CD4-positive, alpha-beta T cell treated with Interleukin-10 for 1 hour (primary cell): Measurements from ENCODE around the gene NEUROD2.

Source experiments
- DNase-seq: peaks from one replicate; pipeline ENCODE4 v3.0.0-alpha.2; 2020

NEUROD2 gene

GRCh38 chr17:39607851-39608130 lies at the start of gene NEUROD2:
NEUROD2 (minus strand) TSS chr17:39607920; CDS start chr17:39606599, 1,321 bp downstream.
- no peak for DNase-seq

- no peak for DNase-seq
Measured at GRCh38 chr17:39655105-39655504, 47.4 kb upstream of the NEUROD2 start.

DNA sequence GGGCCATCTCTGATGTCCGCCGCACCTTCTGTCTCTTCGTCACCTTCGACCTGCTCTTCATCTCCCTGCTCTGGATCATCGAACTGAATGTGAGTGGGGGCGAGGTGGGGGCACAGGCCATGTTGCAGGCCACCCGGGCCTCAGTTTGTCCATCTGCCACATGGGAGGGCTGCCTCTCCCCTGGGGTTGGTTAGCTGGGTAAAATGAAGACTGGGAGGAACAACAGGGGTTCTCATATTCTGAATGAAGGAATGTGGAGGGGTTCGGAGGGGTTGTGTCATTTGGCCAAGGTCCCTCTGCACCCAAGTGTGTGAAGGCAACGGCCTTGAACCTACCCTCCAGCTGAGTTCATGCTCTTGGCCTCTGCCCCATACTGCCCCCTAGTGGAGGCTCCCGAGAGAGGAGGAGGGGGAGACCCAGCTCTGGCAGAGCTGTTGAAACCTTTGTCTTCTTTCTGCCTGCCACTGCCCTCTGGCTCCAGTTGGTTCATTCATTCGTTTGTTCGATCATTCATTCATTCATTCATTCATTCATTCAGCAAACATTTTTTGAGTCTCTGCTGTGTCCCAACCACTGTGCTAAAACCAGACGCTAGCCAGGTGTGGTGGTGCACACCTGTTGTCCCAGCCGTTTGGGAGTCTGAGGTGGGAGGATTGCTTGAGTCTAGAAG lies 46.1 kb upstream of the NEUROD2 start:
- DNase-seq: peak; percentile 82

DNA sequence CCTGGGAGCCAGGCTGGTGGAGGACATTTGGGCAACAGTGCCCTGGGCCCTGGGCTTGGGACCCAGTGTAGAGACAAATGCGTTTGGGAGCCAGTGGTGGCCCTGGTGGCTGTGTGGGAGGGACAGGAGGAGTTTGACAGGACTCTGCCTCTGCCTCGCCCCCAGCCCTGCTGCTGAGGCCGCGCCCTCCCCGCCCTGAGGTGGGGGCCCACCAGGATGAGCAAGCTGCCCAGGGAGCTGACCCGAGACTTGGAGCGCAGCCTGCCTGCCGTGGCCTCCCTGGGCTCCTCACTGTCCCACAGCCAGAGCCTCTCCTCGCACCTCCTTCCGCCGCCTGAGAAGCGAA lies 45.6 kb upstream of the NEUROD2 start:
- no peak for DNase-seq

DNA sequence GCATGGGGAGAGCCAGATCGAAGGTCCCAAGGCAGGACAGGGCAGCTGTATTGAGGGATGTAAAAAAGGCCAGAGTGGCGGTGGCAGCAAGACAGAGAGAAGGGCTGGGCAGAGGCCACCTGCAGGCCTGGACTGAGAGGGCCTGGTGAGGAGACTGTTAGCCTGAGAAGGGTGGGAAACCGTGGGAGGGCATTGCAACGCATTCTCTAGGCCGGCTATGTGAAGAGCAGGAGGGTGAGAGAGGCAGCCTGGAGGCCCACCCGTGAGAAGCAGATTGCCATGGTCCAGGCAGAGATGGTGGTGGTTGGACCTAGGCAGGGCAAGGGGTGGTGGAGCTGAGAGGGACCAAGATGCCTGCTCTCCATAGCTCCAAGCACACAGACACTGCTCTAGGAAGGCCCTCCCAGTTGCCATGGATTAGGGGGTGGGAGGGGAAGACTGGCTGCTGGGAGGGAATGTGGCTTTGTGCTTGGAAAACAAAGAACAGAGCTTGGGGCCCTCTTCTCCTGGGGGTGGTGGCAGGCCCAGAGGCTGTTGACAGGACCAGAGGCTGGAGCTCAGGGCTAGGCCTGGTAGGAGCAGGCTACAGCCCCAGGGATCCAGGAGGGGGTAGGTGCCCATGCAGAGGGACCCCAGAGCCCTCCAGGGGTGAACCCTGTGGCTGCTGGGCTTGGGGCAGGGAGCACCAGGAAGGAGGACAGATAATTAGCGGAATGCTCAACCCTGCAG lies 45.0 kb upstream of the NEUROD2 start:
- no peak for DNase-seq

DNA sequence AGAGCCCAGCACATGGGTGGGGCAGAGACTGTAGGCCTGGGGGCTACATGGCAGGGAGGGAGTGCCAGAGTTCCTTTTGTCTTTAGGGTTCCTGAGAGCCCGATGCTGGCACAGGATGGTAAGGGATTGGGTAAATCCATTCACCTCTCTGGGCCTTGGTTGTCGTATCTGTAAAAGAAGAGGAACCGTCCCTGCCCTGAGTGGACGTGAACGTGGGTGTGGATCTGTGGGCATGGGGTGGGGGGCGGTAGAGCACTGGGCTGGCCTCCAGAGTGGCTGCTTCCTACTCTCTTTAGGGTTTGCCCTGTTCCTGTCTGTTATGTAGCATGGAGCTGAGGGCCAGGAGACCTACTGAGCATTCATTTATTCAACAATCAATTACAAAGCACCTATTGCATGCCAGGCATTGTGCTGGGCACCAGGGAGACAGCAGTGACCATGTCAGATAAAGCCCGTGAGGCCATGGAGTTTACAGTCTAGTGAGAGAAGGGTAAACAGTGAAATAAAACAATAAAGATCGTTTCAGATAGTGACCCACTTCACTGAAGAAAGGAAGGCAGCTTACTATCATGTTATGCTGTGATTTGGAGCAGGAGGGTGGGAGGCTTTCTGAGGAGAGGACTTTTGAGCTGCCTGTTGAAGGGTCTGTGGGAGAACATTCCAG lies 44.3 kb upstream of the NEUROD2 start:
- no peak for DNase-seq

GRCh38 chr17:39650121-39650579 lies 42.4 kb upstream of the NEUROD2 start:
- DNase-seq: no peak

GRCh38 chr17:39648616-39649366 lies 41.1 kb upstream of the NEUROD2 start:
- no peak for DNase-seq

DNA sequence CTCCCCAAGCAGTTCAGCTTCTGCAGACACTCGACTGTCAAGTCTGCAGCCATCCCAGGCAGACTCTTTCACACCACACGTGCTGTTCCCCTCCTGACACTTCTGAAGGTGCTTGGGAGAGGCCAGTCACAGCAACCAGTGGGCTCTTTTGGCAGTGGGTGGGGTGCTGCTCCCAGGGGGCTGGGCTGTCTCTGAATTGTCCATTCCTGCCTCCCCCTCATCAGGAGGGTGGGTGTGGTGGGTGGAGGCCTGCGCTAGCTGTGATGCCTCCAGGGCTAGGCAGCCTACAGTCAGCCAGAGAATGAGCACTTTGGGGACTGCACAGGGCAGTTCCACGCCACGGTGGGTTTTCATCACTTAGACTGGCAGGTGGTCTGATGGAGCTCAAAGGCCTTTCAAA lies 39.5 kb upstream of the NEUROD2 start:
- no peak for DNase-seq

DNA sequence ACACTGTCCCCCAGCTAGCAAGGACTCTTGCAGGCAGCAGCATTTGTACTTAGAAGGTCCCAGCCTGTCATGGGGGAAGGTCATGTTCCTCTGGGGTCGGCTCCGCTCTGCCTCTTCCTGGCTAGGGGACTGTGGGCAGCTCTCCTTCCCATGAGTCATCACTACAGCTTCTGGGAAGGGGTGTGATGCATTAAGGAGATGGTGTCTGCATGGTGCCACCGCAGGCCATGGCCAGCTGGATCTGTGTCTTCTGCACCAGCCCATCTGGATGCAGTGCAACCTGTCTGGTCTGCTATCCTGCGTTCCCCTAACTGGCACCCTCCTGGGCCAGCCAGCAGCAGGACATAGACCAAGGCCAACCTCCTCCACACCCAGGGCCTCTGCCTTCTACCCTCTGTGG lies 35.6 kb upstream of the NEUROD2 start:
- no peak for DNase-seq

DNA sequence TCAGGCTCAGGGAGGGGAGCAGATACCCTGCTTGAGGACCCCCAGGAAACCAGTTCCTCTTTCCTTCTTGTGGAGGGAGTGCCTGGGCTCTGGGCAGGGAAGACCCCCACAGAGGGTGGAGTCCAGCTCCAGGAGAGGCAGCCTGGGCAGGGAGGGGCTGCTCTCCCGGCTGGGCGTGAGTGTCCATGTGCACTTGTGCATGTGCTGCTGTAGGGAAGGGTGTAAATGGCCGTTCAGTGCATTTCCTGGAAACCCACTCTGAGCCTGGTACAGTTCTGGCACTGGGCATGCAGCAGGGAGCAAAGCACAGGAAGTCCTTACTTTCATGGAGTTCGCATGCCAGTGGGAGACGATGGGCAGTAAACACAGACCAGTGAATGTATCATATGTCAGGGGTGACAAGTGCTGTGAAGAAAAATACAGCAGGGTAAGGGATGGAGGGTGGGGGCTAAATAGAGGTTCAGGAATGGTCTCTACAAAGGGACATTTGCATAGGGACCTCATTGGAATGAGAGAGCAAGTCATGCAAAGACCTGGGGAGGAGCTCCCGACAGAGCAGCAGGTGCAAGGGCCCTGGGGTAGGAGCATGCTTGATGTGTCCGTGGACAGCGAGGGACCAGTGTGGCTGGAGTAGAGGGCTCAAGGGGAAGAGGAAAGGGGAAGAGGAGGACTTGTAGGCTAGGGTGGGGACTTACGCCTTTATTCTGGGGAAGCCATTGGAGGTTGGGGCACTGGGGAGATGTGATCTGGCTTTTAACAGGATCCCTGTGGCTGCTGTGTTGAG lies 34.8 kb upstream of the NEUROD2 start:
- no peak for DNase-seq

GRCh38 chr17:39641883-39642282 lies 34.2 kb upstream of the NEUROD2 start:
- DNase-seq: no peak

DNA sequence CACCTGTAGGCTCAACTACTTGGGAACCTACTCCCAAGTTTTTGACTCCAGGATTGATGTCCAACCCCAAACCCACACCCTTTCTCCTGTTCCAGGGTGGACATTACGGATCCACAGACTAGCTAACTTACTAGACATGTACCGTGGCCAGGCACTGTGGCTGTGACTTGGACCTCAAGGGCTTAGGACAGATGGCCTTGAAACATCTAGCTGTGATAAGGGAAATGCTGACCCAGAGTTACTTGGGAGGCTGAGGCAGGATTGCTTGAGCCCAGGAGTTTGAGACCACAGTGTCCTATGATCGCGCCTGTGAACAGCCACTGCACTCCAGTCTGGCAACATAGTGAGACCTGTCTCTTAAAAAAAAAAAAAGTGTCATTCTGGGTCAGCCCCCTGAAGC lies 33.4 kb upstream of the NEUROD2 start:
- DNase-seq: no peak

DNA sequence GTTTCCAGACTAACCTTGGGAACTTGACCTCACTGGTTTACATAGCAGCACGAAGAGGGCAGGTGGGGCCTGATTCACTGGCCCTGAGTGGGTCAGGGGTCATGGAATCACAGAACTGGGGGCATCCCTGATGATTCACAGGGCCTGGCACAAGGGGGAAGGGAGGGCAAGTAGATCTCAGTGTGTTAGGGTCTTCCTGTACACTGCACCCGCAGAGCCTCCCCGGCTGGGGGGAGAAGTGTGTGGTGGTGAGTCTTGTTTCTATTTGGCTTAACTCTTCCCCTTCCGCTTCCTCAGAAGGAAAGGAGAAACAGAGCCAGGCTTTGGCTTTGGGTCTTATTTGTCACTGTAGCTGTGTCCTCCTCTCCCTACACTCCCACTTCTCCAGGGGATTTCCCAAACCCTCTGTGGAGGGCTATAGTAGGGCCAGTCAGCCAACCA lies 32.9 kb upstream of the NEUROD2 start:
- DNase-seq: no peak

DNA sequence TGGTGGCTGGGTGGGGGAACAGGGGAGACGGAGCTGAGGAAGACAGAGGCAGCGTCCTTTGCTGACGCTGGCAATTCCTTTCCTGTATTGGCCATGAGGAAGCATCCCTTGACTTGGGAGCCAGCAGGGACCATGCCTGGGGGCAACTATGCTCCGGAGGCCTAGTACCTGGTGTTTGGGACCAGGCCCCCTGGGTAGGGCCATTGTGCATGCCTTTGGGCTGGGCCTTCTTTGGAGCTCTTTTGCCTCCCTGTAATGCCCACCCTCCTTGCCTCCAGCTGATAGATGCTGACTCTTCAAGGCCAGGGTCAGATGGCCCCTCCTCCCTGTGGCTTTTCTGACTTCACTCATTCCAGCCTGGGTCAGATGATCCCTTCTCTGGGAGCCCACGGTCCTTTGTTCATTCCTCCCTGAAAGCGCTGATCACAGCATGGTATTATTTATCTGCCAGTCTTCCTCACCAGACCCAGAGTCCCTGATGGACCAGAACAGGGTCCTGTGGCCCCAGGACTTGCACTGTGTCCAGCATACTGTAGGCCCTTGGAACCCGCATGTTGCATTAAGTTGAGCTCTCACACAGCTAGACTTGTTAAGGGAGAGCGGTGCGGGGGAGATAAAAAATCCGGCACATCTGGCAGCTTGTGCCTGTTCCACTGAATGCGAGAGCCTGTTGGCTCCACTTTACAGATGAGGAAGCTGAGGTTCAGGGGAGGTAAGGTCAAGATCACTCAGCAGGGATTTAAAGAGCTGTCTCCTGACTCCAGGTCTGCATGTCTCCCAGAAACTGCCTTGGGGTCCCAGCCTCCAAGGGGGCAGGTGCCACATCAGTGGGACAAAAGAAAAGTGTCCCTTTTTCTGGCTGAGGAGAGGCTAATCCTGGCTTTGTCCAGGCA lies 32.1 kb upstream of the NEUROD2 start:
- DNase-seq: no peak

DNA sequence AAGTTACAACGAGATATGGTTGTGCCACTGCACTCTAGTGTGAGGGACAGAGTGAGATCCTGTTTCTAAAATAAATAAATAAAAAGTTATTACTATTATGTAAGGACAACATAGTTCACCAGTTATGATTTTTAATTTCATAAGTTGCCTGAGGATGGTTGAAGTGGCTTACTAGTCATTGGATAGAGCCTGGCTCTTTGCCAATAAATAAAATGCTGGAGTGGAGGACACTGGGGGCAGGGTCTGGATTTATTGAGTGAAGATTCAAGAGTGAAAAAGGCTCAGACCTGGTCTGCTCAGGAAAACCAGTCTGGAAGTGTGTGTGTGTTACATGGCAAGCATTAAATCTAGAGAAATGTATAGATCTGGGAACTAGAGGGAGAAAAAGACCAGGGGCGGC lies 31.3 kb upstream of the NEUROD2 start:
- DNase-seq: no peak

GRCh38 chr17:39638317-39638716 lies 30.6 kb upstream of the NEUROD2 start:
- no peak for DNase-seq

GRCh38 chr17:39636927-39637736 lies 29.4 kb upstream of the NEUROD2 start, which contains the start of gene STARD3:
STARD3 (plus strand) TSS chr17:39637144; CDS start chr17:39653532, 16,388 bp downstream.
- peak; percentile 91 for DNase-seq

DNA sequence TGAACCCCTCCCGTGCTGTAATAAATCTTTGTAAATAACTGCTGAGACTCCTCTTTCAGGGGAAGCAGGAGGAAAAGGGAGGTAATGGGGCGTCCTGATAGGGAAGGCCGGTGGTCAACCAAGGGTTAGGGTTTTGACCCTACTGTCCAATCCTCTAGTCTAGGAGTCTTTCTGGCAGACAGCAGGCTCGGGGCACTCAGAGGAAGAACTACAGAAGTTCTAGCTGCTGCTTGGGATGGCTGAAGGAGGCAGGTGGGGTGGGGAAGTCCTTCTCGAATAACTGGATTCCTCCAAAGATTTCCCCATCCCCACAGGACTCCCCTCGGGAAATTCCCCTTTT lies 28.8 kb upstream of the NEUROD2 start:
- DNase-seq: no peak

DNA sequence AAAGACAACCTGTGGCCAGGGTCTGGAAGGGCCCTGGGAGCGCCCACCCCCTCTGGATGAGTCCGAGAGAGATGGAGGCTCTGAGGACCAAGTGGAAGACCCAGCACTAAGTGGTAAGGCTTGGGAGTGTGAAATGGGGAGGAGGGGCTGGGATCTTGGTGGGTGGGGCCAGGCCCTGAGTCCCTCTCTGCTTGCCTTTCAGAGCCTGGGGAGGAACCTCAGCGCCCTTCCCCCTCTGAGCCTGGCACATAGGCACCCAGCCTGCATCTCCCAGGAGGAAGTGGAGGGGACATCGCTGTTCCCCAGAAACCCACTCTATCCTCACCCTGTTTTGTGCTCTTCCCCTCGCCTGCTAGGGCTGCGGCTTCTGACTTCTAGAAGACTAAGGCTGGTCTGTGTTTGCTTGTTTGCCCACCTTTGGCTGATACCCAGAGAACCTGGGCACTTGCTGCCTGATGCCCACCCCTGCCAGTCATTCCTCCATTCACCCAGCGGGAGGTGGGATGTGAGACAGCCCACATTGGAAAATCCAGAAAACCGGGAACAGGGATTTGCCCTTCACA lies 28.0 kb upstream of the NEUROD2 start:
- no peak for DNase-seq
